ENCODE data around the gene ATPAF1.

The ATPAF1 gene

DNA sequence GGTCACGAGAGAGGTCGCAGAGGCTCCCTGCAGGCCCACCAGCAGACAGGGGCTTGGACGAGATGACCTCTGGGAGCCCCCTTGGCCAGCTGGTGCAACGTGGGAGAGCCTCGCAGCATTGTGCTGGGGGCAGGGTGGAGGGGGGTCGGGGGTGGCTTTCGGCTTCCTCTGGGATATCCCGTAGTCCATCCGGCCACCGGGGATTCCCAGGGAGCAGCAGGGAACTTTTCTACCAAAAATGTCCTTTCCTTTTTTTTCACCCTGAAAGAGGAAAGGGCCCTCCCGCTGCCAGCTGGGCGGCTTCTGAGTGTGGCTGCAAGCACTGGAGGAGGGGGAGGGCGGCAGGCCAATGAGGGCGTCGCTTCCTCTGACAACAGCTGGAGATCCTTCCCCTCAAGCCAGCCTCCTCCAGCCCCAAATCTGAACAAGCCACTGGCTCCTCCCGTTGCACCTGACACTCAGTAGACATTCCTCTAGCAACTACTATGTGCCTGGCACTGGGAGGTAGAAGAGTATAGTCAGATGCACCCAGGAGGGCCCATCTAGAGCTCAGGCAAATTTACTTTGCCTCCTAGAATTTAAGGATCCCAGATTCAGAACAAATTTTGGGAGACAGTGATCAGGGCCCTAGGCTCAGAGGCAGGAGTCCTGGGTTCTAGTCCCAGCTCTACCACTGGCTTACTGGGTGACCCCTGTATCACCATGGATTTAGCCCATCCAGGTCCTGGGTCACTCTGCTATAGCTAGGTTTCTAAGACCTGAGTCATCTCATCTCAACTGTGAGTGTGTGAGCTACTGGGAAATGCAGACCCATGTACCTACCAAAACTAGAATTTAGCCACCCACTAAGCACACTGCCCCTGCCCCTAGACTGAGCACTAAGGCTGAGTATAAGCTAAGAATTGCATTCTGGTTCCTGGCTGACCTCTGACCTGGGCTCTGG, 54.2 kb downstream of the ATPAF1 start:
- peak; percentile 23 to 60 for DNase-seq

DNA sequence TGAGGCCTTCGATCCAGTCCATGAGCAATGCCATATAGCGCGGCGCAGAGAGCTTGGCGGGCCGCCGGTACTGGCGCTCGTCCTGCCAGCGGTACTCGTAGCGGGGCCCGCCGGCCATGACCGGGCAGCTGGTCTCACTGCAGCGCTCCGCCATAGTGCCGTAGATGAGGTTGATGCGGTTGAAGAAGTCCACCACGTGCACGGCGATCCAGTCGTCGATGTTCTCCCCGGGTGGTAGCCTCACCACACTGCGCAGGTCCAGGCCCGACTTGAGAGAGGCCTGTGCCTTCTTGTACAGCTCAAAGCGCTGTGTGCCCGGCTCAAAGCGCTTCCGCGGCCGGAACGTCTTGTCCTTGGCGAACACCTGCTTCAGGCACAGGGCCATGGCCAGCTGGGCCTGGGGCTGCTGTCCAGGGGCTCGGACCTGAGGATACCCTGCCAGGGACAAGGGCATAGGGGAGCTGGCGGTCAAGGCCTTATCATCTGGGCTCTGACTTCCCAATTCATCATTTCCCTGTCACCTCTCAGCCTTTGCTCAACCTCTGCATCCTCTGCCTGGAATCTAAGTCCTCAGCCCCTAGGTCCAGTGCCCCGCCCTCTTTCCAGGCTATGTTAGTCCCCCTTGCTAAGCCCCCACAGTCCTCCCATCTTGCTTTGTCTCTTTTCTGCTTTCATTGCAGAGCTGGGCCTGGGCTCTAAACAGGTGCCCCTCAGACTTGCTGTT, 55.1 kb downstream of the ATPAF1 start:
- no peak for DNase-seq

- DNase-seq, result peak in 1 of 2 donors; percentile 11
These were observed 56.4 kb downstream of the ATPAF1 start for GRCh38 chr1:46611691-46612221.

GRCh38 chr1:46607345-46608130, 60.6 kb downstream of the ATPAF1 start:
- no peak for DNase-seq

DNA sequence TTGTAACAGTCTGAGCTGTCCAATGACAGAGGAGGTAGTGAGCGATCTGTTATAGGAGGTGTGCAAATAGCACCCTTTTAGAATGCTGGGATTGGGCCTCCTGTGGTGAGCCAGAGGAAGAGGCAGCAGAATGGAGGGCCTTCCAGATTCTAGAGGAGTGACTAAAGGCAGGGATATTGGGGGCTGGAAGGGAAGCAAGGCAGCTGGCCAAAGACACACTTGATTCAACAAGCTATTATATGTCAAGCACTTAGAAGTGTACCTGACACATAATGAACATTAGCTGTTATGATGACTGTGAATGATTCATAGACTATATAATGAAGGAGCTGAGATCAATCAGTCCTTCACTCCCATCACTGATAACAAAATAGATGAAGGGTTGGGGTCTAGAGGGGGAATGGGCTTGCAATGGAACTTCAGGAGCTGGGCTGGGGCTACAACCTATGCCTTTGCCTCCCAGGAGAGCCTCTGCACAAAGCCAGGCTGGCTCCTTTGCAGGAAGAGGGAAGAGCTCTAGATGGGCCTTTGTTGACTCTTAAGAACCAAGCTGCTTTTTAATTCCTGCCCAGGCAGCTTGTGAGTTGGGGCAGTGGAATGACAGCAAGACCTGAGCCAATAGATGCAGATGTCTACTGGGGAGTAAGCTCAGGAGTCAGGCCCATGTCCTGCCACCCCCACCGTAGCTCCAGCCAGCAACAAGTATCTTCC, 61.8 kb downstream of the ATPAF1 start:
- DNase-seq, result no peak

GRCh38 chr1:46605232-46605631, 62.9 kb downstream of the ATPAF1 start:
- DNase-seq, result peak in 1 of 2 donors; percentile 28

DNA sequence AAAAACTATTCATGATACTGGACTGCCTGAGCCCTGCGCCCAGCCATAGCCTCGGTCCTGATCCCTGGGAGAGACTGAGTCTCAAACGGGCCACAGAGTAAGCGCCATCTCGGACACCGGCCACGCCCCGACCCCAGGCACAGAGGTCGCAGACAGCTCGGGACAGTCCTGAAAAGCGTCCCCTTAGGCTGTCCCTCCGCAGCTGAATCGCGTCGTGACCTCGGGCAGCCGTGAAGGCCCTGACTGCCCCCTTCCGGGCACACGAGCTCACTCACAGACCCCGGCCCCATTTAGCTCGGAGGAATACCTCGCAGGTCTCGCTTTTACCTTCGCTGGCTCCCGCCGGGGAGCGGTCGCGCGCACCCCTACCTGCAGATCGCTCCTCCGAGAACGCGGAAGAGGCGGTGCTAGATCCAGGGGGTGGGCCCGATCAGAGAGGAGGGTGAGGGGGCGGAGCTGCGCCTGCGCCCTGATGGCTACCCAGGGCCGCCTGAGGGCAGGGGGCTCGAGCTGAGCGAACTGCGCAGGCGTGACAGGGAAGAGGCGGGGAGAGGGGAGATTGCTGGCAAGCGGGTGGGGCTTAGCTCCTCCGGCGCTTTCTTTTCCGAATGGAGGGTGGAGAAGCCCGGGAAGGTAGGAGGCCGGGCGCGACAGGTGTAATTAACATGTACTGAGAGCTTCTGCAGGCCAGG, 64.2 kb downstream of the ATPAF1 start, which contains the start of gene MKNK1:
TSS of gene MKNK1 (minus strand) at position 411 of the 692 bp plus-strand sequence. CDS start 20,941 bp downstream, outside the sequence.
- DNase-seq, result peak; percentile 88 to 95

- DNase-seq, result no peak
These were observed 64.7 kb downstream of the ATPAF1 start for GRCh38 chr1:46603481-46603857.

DNA sequence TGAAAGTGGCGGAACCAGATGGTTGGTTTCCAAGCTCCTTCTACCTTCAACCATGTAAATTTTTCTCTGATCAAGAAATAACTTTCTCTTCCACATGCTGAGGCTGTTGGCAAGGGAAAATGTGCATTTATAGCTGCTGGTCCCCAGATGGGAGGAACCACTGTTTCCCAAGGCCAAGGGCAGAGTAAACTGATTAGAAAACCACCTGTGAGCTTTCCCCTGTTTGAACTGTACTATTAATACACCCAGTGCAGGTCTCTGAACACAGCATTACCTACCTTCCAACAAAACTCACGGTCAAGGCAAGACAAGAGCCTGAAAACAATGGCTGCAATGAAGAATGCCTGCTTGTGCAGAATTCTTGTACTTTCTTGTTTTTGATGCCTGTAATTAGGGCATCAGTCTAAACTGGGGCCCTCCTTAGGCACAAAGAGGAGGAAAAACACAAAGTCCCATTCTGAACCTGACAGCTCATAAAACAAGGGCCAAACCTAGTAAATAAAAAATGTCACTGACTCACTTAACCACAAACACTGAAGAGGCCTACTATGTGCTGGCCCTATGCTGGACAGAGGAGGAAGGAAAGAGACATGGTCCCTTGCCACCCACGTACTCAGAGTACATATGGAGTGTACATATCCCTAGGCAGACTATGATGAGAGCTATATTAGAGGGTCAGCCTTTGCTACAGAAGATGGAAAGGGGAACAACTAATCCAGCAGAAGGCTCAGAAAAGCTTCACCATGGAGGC, 66.7 kb downstream of the ATPAF1 start:
- DNase-seq, result no peak

- no peak for DNase-seq
These were observed 68.8 kb downstream of the ATPAF1 start for GRCh38 chr1:46599059-46599970.

DNA sequence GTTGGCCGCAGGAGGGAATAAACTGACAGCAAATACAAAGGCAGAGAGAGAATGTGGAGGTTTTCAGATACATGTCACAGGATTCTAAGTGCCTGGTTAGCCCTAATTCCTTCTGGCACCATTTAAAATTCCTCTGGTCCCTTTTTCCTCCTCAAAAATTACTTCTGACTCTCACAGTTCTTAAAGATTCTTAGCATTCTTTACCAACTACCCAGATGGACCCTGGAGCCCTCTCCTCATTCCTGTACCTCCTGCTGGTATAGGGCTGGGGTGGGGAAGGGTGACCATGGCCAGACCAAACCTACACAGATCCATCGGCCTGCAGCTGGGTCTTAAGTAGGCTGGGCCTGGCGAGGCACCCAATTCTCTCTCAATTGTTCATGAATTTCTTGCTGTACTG, 71.3 kb downstream of the ATPAF1 start:
- DNase-seq, result no peak

DNA sequence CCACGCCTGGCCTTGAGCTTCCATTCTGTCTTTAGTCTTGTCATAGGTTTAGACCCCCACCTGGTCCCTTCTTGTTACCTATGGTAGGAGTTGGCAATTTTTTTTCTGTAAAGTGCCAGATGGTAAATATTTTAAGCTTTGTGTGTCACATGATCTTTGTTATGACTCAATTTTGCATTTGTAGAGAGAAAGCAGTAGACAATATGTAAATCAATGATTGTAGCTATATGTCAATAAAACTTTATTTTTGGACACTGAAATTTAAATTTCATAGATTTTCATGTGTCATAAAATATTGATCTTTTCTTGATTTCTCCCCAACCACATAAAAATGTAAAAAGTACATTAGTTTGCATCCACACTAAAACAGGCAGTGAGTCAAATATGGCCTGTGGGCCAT, 72.1 kb downstream of the ATPAF1 start:
- DNase-seq, result no peak

DNA sequence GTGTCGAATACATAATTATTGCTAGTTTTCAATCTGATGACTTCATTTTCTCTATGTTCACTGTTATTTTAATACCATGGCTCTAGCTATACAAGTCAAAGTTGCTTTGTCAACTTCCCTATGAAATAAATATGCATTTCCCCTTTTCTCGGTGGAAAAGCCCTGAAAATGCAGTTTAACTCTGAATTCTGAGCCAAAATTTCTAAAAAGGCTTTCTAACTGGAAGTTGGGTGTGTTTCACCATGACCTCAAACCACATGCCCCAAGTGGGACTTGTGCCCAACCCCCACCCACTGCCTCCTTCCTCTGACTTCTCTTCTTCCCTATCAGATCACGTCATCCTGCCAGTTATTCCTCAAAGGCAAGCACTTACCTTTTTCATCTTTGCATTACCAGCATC, 73.0 kb downstream of the ATPAF1 start:
- DNase-seq, result peak; percentile 21 to 49

- DNase-seq, result no peak
These were observed 74.1 kb downstream of the ATPAF1 start for GRCh38 chr1:46594063-46594462.

GRCh38 chr1:46592823-46593222, 75.3 kb downstream of the ATPAF1 start:
- no peak for DNase-seq

DNA sequence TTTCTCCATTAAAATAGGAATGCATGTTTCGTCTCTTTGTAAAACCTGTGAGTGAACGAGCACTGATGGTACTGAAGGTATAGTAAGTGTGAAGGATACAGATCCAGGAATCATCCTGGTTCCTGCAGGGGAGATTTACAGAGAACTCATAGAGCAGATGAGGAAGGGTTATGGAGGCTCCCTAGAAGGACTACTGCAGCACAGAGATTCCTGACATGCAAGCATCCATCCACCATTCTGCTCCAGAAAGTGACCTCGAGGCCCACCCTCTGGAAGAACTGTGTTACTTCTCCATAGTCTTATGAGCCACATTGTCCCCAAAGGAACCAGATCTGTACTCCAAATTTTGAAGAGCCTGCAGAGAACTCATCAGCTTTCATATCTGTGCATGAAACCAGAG, 78.6 kb downstream of the ATPAF1 start:
- DNase-seq, result no peak

DNA sequence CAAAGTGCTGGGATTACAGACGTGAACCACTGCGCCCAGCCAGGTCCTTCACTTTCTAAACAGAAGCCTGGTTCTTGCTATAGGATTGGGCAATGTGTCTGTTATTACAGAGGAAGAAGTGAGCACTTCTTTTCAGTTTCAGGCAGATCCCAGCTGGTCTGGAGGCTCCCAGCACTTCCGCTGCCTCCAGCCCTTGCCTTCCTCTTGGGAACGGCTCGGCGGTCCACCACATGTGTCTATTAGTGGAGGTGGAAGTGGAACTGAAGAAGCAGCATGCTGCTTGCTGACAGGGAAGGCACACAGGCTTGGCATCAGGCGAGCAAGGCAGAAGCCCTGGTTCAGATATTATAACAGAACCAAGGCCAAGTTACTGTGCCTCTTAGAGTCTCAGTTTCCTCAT, 81.1 kb downstream of the ATPAF1 start:
- no peak for DNase-seq

- DNase-seq, result no peak
These were observed 82.7 kb downstream of the ATPAF1 start for GRCh38 chr1:46585312-46585938.

DNA sequence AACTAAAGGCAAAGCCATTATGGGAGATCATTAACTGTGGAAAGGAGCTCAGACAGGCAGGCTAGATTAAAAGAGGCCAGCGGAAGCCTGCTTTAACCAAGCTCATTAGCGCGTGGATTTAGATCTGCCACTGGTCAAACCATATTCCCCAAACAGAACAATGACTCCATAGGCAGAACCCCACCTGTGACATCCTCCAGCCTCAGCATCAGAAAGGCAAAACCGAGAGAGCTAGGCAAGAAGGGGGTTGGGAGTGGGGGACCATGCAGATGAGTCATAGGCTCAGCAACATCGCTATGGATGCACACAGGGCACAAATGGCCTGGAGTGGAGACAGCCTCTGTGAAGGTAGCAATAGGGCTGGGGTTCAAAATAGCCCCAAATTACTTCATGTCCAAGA, 84.7 kb downstream of the ATPAF1 start:
- DNase-seq, result no peak

Measured in bone marrow (tissue), 2 donors.